Glomerular visceral epithelial cell (primary cell): ENCODE data around the gene GPR18.
A peak's percentile ranks its signal among the peaks of the same experiment; 100 is the strongest.
"Not testable (repeated sequence)": the region's sequence is repeated elsewhere in the genome, so short reads cannot be mapped to it uniquely, and the experiment has no call there.

Source experiments
- DNase-seq: peaks from one replicate; pipeline ENCODE4 v3.0.0-alpha.2; 2016; ENCODE audit errors: extremely low spot score

The GPR18 gene

GRCh38 chr13:99266827-99267226, 8.6 kb upstream of the GPR18 start:
- no peak for DNase-seq

GRCh38 chr13:99265821-99266426, 7.7 kb upstream of the GPR18 start:
- DNase-seq = peak; percentile 46

- no peak for DNase-seq
Observed at GRCh38 chr13:99265162-99265800, 7.1 kb upstream of the GPR18 start.

GRCh38 chr13:99264051-99264450, 5.9 kb upstream of the GPR18 start:
- DNase-seq = no peak

- DNase-seq = no peak
Observed at GRCh38 chr13:99263126-99263785, 5.1 kb upstream of the GPR18 start.

GRCh38 chr13:99261059-99261458, 2.9 kb upstream of the GPR18 start:
- DNase-seq = no peak

GRCh38 chr13:99260216-99260615, 2.0 kb upstream of the GPR18 start:
- DNase-seq = no peak

GRCh38 chr13:99258946-99259345, 767 bp upstream of the GPR18 start:
- DNase-seq = no peak

- DNase-seq = no peak
Observed at GRCh38 chr13:99257291-99257690, 888 bp downstream of the GPR18 start.

- peak; percentile 29 for DNase-seq
Observed at GRCh38 chr13:99256709-99257108, 1.5 kb downstream of the GPR18 start.

GRCh38 chr13:99256283-99256682, 1.9 kb downstream of the GPR18 start:
- no peak for DNase-seq

- DNase-seq = no peak
Observed at GRCh38 chr13:99255271-99255670, 2.9 kb downstream of the GPR18 start.

GRCh38 chr13:99254830-99255229, 3.3 kb downstream of the GPR18 start:
- DNase-seq = no peak

- DNase-seq = no peak
Observed at GRCh38 chr13:99251921-99252320, 6.3 kb downstream of the GPR18 start.

- no peak for DNase-seq
Observed at GRCh38 chr13:99250982-99251825, 7.0 kb downstream of the GPR18 start.

GRCh38 chr13:99249606-99250005, 8.6 kb downstream of the GPR18 start:
- not testable (repeated sequence) for DNase-seq

- DNase-seq = not testable (repeated sequence)
Observed at GRCh38 chr13:99249178-99249577, 9.0 kb downstream of the GPR18 start.

GRCh38 chr13:99246100-99246499, 12.1 kb downstream of the GPR18 start:
- no peak for DNase-seq

GRCh38 chr13:99237981-99238662, 20.1 kb downstream of the GPR18 start:
- no peak for DNase-seq

GRCh38 chr13:99231721-99232120, 26.5 kb downstream of the GPR18 start:
- no peak for DNase-seq

GRCh38 chr13:99230991-99231390, 27.2 kb downstream of the GPR18 start:
- no peak for DNase-seq

GRCh38 chr13:99230588-99230987, 27.6 kb downstream of the GPR18 start:
- not testable (repeated sequence) for DNase-seq
